Measurements from ENCODE around the gene GPR160.

Gene GPR160

DNA sequence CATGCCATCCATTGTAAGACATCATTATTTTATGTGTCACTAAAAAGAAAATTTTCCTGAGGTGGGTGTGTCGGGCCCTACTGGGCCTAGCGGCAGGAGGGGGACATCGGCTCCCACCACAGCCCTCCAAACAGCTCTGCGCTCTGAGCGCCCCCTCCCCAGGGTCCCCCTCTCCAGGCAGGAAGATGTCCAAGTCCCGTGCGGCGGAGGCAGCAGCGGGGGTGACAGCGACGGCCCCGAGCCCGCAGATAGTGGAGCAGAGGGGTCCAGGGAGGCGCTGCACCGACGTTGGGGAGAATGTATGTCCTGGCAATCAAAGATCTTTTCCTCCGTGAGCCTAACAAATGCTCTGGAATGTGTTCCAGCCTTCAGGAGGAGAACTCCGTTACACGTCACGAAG, 24.3 kb downstream of the GPR160 start:
- H3K4me3 ChIP-seq (ENCODE audit: low read depth, low read length): no peak overlapping the region
- TF ChIP-seq CTCF (conservative IDR thresholded peaks at IDR 0.05; ENCODE audit: low read depth, low read length): no peak
- no peak for DNase-seq (ENCODE audit: low read depth)

DNA sequence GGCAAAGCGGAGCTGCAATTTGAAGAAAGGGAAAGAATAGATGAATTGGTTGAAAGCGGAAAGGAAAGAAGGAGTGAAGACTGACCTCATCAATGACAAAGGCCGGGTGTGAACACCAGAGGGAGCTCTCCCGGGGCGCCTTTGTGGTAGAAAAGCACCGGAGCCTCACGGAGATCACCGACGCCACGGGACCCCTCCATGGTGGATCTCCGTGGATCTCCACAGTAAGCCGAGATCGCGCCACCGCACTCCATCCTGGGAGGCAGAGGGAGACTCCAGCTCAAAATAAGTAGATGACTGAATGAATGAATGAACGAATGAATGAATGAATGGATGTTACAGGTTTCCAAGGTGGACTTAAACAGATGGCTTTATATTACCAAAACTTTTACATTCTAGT, 25.0 kb downstream of the GPR160 start:
- no peak overlapping the region for H3K4me3 ChIP-seq (ENCODE audit: low read depth, low read length)
- no peak for DNase-seq (ENCODE audit: low read depth)
- TF ChIP-seq CTCF (conservative IDR thresholded peaks at IDR 0.05; ENCODE audit: low read depth, low read length): peak; percentile 23

DNA sequence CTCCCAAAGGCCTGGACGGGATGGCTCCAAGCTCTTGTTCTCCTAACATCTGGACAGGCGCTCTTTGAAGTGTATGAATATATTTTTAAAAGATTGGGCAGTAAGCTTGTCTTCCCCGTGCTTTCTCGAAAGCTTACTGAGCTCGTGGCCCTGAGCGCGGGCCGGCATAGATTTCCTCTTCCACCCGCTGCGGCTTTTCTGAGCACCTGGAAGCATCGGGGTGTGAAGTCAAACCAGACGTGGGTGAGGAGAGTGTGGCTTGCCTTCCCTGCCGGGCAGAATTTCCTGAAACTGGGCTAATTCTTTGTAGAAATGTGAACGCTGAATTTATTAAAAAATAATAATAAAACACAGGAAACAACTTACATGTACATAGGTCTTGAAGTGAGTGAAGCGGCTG, 25.9 kb downstream of the GPR160 start:
- DNase-seq (ENCODE audit: low read depth): no peak
- no peak overlapping the region for H3K4me3 ChIP-seq (ENCODE audit: low read depth, low read length)
- no peak for TF ChIP-seq CTCF (conservative IDR thresholded peaks at IDR 0.05; ENCODE audit: low read depth, low read length)

DNA sequence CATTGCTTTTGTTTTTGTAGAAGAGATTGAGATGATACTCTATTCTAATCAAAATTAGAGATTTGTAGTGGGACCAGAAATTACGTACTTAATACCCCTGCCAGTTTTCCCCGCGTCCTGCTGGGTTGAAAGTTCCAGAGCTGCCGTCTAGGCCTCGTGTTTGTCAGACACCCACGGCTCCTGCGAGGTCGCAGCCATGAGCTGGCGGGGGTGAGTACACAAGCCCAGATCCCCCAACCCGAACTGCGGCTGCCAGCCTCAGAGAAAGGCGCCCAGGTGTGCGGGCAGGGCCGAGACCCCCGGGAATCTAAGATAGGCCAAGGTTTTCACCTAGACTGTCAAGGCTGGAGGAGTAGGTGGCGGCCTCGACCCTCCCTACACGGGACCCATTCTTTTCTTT, 26.3 kb downstream of the GPR160 start:
- no peak for TF ChIP-seq CTCF (conservative IDR thresholded peaks at IDR 0.05; ENCODE audit: low read depth, low read length)
- DNase-seq (ENCODE audit: low read depth): no peak
- H3K4me3 ChIP-seq (ENCODE audit: low read depth, low read length): no peak overlapping the region

- DNase-seq (ENCODE audit: low read depth): no peak
- H3K4me3 ChIP-seq (ENCODE audit: low read depth, low read length): no peak overlapping the region
- no peak for TF ChIP-seq CTCF (conservative IDR thresholded peaks at IDR 0.05; ENCODE audit: low read depth, low read length)
These were observed 37.8 kb downstream of the GPR160 start for GRCh38 chr3:170075441-170076091.

GRCh38 chr3:170076715-170077238, 39.0 kb downstream of the GPR160 start:
- no peak for TF ChIP-seq CTCF (conservative IDR thresholded peaks at IDR 0.05; ENCODE audit: low read depth, low read length)
- DNase-seq (ENCODE audit: low read depth): peak; percentile 90

GRCh38 chr3:170077361-170077760, 39.6 kb downstream of the GPR160 start:
- no peak overlapping the region for H3K4me3 ChIP-seq (ENCODE audit: low read depth, low read length)
- no peak for TF ChIP-seq CTCF (conservative IDR thresholded peaks at IDR 0.05; ENCODE audit: low read depth, low read length)
- no peak for DNase-seq (ENCODE audit: low read depth)

More at GRCh38 chr3:170076715-170077238, 39.0 kb downstream of the GPR160 start:
- no peak overlapping the region for H3K4me3 ChIP-seq (ENCODE audit: low read depth, low read length)

Data from choroid plexus epithelial cell (primary cell).